Uterus (tissue), 4 donors: ENCODE measurements around the gene TXNL4A. TPM values are rescaled to one million over a fixed set of nuclear protein-coding genes. Genes with fewer than 3 reads are reported as not detected.

ENCODE experiments used
- DNase-seq, 2 donors: peaks; one replicate each; pipeline ENCODE4 v3.0.0-alpha.2; 2019 to 2020
- H3K27ac ChIP-seq, 2 donors: fragments of 200-600 bp; sonication (generic); 1 replicate in 1 of 2; 2 replicates in 1 of 2; pipeline ENCODE4 v1.5.1; 2016 to 2018
- H3K27me3 ChIP-seq, 2 donors: fragments of 200-600 bp; sonication (generic); one replicate each; pipeline ENCODE4 v1.5.1; 2018 to 2019; ENCODE audit warnings: control low read depth in 1 of 2
- H3K36me3 ChIP-seq, 2 donors: fragments of 200-600 bp; sonication (generic); one replicate each; pipeline ENCODE4 v1.5.1; 2019; ENCODE audit warnings: control low read depth in 1 of 2
- H3K4me1 ChIP-seq, 2 donors: fragments of 200-600 bp; sonication (generic); one replicate each; pipeline ENCODE4 v1.5.1; 2018 to 2019; ENCODE audit warnings: control low read depth in 1 of 2
- H3K4me3 ChIP-seq, 2 donors: fragments of 200-600 bp; sonication (generic); 1 replicate in 1 of 2; 2 replicates in 1 of 2; pipeline ENCODE4 v1.5.1; 2018 to 2019; ENCODE audit warnings: mild to moderate bottlenecking in 1 of 2
- H3K9me3 ChIP-seq, 2 donors: fragments of 200-600 bp; sonication (generic); one replicate each; pipeline ENCODE4 v1.5.1; 2019; ENCODE audit warnings: control low read depth in 1 of 2
- CTCF ChIP-seq, 4 experiments: fragments of 200-600 bp in 2 of 4; fragments of 450-650 bp in 2 of 4; sonication (generic) in 2 of 4; IDR thresholded peaks; one replicate each; pipeline ENCODE4 v1.5.1; 2016 to 2019; ENCODE audit warnings: antibody characterized with exemption in 4 of 4, mild to moderate bottlenecking in 2 of 4, moderate library complexity in 1 of 4
- POLR2A ChIP-seq, 2 donors: fragments of 450-650 bp; IDR thresholded peaks; one replicate each; pipeline ENCODE4 v1.6.1; 2016; ENCODE audit warnings: antibody characterized with exemption in 2 of 2, mild to moderate bottlenecking in 1 of 2, moderate library complexity in 1 of 2
- intact Hi-C: fragments of 100-400 bp; cut with DNase I; formaldehyde crosslinking; loops from one replicate; pipeline ENCODE4 v1.15.1; 2023; ENCODE audit warnings: low total_unique reads
- total RNA-seq, 4 donors: library from RNA; depleted of rRNA in 3 of 4; stranded (reverse); fragments of >200 nt in 3 of 4; gene quantifications; one replicate each; pipeline versions ENCODE4 v1.1.0 to v1.2.4, GENCODE V29; 2014 to 2023
- donor health status: DM: yes; HTN: yes; CAD: no.

The TXNL4A gene
- total RNA-seq, 4 donors from 2014 or later, result 7.4 to 80.7 (median 34.4) TPM

- H3K4me3 ChIP-seq, result no peak overlapping the region
- no peak for DNase-seq
- no peaks in the 10 kb centered on the region for H3K4me1 ChIP-seq
- intact Hi-C loops, result no loop called here
- no peaks in the 10 kb centered on the region for H3K9me3 ChIP-seq
- no peak for TF ChIP-seq POLR2A (IDR thresholded peaks at IDR 0.05)
- TF ChIP-seq CTCF (IDR thresholded peaks at IDR 0.05), result no peak
- no peaks in the 10 kb centered on the region for H3K27me3 ChIP-seq
- no peak overlapping the region for H3K27ac ChIP-seq
- no peaks in the 10 kb centered on the region for H3K36me3 ChIP-seq
Observed at GRCh38 chr18:79972720-79973119, 15.6 kb downstream of the TXNL4A start.

- no peaks in the 10 kb centered on the region for H3K4me1 ChIP-seq
- intact Hi-C loops, result no loop called here
- H3K27ac ChIP-seq, result no peak overlapping the region
- no peaks in the 10 kb centered on the region for H3K9me3 ChIP-seq
- H3K36me3 ChIP-seq, result no peaks in the 10 kb centered on the region
- no peaks in the 10 kb centered on the region for H3K27me3 ChIP-seq
- TF ChIP-seq POLR2A (IDR thresholded peaks at IDR 0.05) (no peak), CTCF (IDR thresholded peaks at IDR 0.05) (no peak)
- H3K4me3 ChIP-seq, result no peak overlapping the region
- DNase-seq, result no peak
Observed at GRCh38 chr18:79971986-79972385, 16.4 kb downstream of the TXNL4A start.

- Histone ChIP-seq H3K4me3 (no peak overlapping the region), H3K36me3 (no peaks in the 10 kb centered on the region), H3K4me1 (no peaks in the 10 kb centered on the region), H3K9me3 (no peaks in the 10 kb centered on the region), H3K27me3 (no peaks in the 10 kb centered on the region), H3K27ac (no peak overlapping the region)
- DNase-seq, result no peak
- intact Hi-C loops, result no loop called here
- TF ChIP-seq CTCF (IDR thresholded peaks at IDR 0.05) (no peak), POLR2A (IDR thresholded peaks at IDR 0.05) (no peak)
Observed at GRCh38 chr18:79971211-79971952, 17.0 kb downstream of the TXNL4A start.

GRCh38 chr18:79970419-79971133, 17.8 kb downstream of the TXNL4A start:
- no peak overlapping the region for H3K4me3 ChIP-seq
- TF ChIP-seq POLR2A (IDR thresholded peaks at IDR 0.05) (no peak), CTCF (IDR thresholded peaks at IDR 0.05) (no peak)
- H3K9me3 ChIP-seq, result no peaks in the 10 kb centered on the region
- no peak overlapping the region for H3K27ac ChIP-seq
- intact Hi-C loops, result no loop called here
- H3K27me3 ChIP-seq, result no peaks in the 10 kb centered on the region
- peaks cover 0 to 1% of the 10 kb centered on the region in 2 donors for H3K4me1 ChIP-seq
- no peak for DNase-seq
- H3K36me3 ChIP-seq, result no peaks in the 10 kb centered on the region
